H1 (cell line): ENCODE measurements around the gene PTGES. TPM values are rescaled to one million over a fixed set of nuclear protein-coding genes. Genes with fewer than 3 reads are reported as not detected.
"Not testable (repeated sequence)": the region's sequence is repeated elsewhere in the genome, so short reads cannot be mapped to it uniquely, and the experiment has no call there.

Experiments used
- CTCF ChIA-PET: fragments of 300-600 bp; sonication (Branson Sonifier 250); formaldehyde crosslinking; loops from one replicate; lab custom pipeline; 2021; ENCODE audit not compliant: partially characterized antibody; lab: Charles Lee
- POLR2A ChIA-PET: fragments of 300-600 bp; sonication (Branson Sonifier 250); formaldehyde crosslinking; loops from one replicate; lab custom pipeline; 2021; ENCODE audit warnings: inconsistent platforms; ENCODE audit not compliant: partially characterized antibody; lab: Charles Lee
- DNase-seq, 2 experiments: peaks; one replicate each; pipeline versions ENCODE4 v3.0.0 to v3.0.0-alpha.2; 2010 to 2022; ENCODE audit warnings: low spot score in 2 of 2, low read depth in 1 of 2, mixed read lengths in 1 of 2
- FAIRE-seq: peaks from 2 replicates; lab custom pipeline; 2011; peaks lifted over from hg19 to GRCh38; lab: Jason Lieb, UNC
- H2AFZ ChIP-seq: 2 replicates; pipeline ENCODE4 v1.8.1; 2012; ENCODE audit warnings: low read length, inconsistent platforms
- H2AK5ac ChIP-seq: 2 replicates; pipeline ENCODE4 v1.6.1; 2013; ENCODE audit warnings: low read depth, low read length
- H2BK120ac ChIP-seq: replicated peaks from 2 replicates; pipeline ENCODE3; 2013; ENCODE audit warnings: low read depth, low read length, inconsistent platforms
- H2BK12ac ChIP-seq: 2 replicates; pipeline ENCODE4 v1.6.1; 2013; ENCODE audit warnings: low read depth, low read length
- H2BK15ac ChIP-seq: 2 replicates; pipeline ENCODE4 v1.6.1; 2013; ENCODE audit warnings: low read length
- H2BK20ac ChIP-seq: 2 replicates; pipeline ENCODE4 v1.6.1; 2013; ENCODE audit warnings: low read length
- H2BK5ac ChIP-seq: 2 replicates; pipeline ENCODE4 v1.6.1; 2013; ENCODE audit warnings: low read depth, low read length
- H3K14ac ChIP-seq: 2 replicates; pipeline ENCODE4 v1.6.1; 2013; ENCODE audit warnings: inconsistent platforms; ENCODE audit not compliant: insufficient read length
- H3K18ac ChIP-seq: 2 replicates; pipeline ENCODE4 v1.6.1; 2013; ENCODE audit warnings: low read length; ENCODE audit errors: extremely low read depth
- H3K23ac ChIP-seq: 2 replicates; pipeline ENCODE4 v1.6.1; 2013; ENCODE audit warnings: inconsistent platforms; ENCODE audit not compliant: insufficient read length
- H3K23me2 ChIP-seq: 2 replicates; pipeline ENCODE4 v1.6.1; 2013; ENCODE audit warnings: low read depth, low read length
- H3K27ac ChIP-seq: 2 replicates; pipeline ENCODE4 v1.6.1; 2011; ENCODE audit warnings: low read depth, low read length, inconsistent platforms
- H3K27me3 ChIP-seq, 4 experiments: replicated peaks in 1 of 4; 1 replicate in 1 of 4; 2 replicates in 3 of 4; pipeline versions ENCODE4 v1.6.1 to v1.8.1; 2011 to 2013; ENCODE audit warnings: low read length in 3 of 4, mild to moderate bottlenecking in 3 of 4, inconsistent platforms in 2 of 4, mixed read lengths in 2 of 4, moderate library complexity in 1 of 4; ENCODE audit not compliant: control insufficient read depth in 3 of 4, insufficient read depth in 3 of 4; ENCODE audit errors: extremely low read depth in 1 of 4
- H3K36me3 ChIP-seq, 4 experiments: 2 replicates each; pipeline versions ENCODE4 v1.6.1 to v1.8.1; 2011 to 2013; ENCODE audit warnings: mild to moderate bottlenecking in 4 of 4, low read length in 3 of 4, moderate library complexity in 2 of 4, control low read depth in 1 of 4, inconsistent platforms in 1 of 4; ENCODE audit not compliant: insufficient read depth in 4 of 4, control insufficient read depth in 2 of 4
- H3K4ac ChIP-seq: replicated peaks from 2 replicates; pipeline ENCODE3; 2013; ENCODE audit warnings: low read length, low read depth, mixed read lengths, inconsistent platforms; ENCODE audit not compliant: insufficient read length
- H3K4me1 ChIP-seq, 4 experiments: replicated peaks in 1 of 4; 1 replicate in 1 of 4; 2 replicates in 3 of 4; pipeline versions ENCODE4 v1.6.1 to v1.8.1; 2011 to 2013; ENCODE audit warnings: low read length in 3 of 4, inconsistent platforms in 2 of 4, mixed read lengths in 1 of 4; ENCODE audit not compliant: insufficient read depth in 4 of 4, control insufficient read depth in 3 of 4
- H3K4me2 ChIP-seq, 2 experiments: 2 replicates each; pipeline versions ENCODE4 v1.6.1 to v1.8.1; 2011 to 2013; ENCODE audit warnings: low read depth in 2 of 2, low read length in 2 of 2, control low read depth in 1 of 2, inconsistent platforms in 1 of 2, mild to moderate bottlenecking in 1 of 2; ENCODE audit not compliant: insufficient read depth in 1 of 2
- H3K4me3 ChIP-seq, 4 experiments: fragments of 200-600, 300-600 bp in 1 of 4; sonication (generic), shearing (Covaris generic), sonication (Bioruptor Twin) in 1 of 4; 2 replicates each; pipeline versions ENCODE4 v1.5.1 to v1.8.1; 2011 to 2016; ENCODE audit warnings: low read length in 4 of 4, low read depth in 3 of 4, control low read depth in 2 of 4, inconsistent platforms in 2 of 4, mild to moderate bottlenecking in 2 of 4, mixed read lengths in 1 of 4, moderate library complexity in 1 of 4; ENCODE audit not compliant: insufficient read depth in 2 of 4; ENCODE audit errors: extremely low read depth in 1 of 4
- H3K56ac ChIP-seq: replicated peaks from 2 replicates; pipeline ENCODE3; 2013; ENCODE audit warnings: low read depth, mild to moderate bottlenecking, mixed read lengths, low read length, inconsistent platforms; ENCODE audit not compliant: insufficient read length
- H3K79me1 ChIP-seq: 2 replicates; pipeline ENCODE4 v1.6.1; 2013; ENCODE audit warnings: low read depth, low read length, control low read depth
- H3K79me2 ChIP-seq, 2 experiments: 2 replicates each; pipeline versions ENCODE4 v1.6.1 to v1.8.1; 2012 to 2013; ENCODE audit warnings: low read length in 2 of 2, mild to moderate bottlenecking in 2 of 2, inconsistent platforms in 1 of 2; ENCODE audit not compliant: insufficient read depth in 2 of 2, control insufficient read depth in 1 of 2
- H3K9ac ChIP-seq, 4 experiments: replicated peaks in 1 of 4; 1 replicate in 1 of 4; 2 replicates in 3 of 4; pipeline versions ENCODE4 v1.6.1 to v1.8.1; 2011 to 2013; ENCODE audit warnings: low read depth in 3 of 4, low read length in 3 of 4, control low read depth in 2 of 4, mild to moderate bottlenecking in 2 of 4, moderate library complexity in 2 of 4, inconsistent platforms in 1 of 4; ENCODE audit errors: extremely low read depth in 1 of 4
- H3K9me3 ChIP-seq, 2 experiments: 2 replicates each; pipeline versions ENCODE4 v1.6.1 to v1.8.1; 2012 to 2013; ENCODE audit warnings: mild to moderate bottlenecking in 2 of 2, moderate library complexity in 2 of 2, control low read depth in 1 of 2, inconsistent platforms in 1 of 2, low read depth in 1 of 2, low read length in 1 of 2, mixed read lengths in 1 of 2; ENCODE audit not compliant: insufficient read depth in 2 of 2
- H4K20me1 ChIP-seq, 2 experiments: replicated peaks in 1 of 2; 2 replicates each; pipeline versions ENCODE3 to v1.8.1; 2011 to 2013; ENCODE audit warnings: inconsistent platforms in 2 of 2, low read length in 2 of 2, mild to moderate bottlenecking in 1 of 2; ENCODE audit not compliant: insufficient read depth in 2 of 2, control insufficient read depth in 1 of 2
- H4K5ac ChIP-seq: 2 replicates; pipeline ENCODE4 v1.6.1; 2013; ENCODE audit warnings: low read length, low read depth, mixed read lengths, inconsistent platforms; ENCODE audit not compliant: insufficient read length
- H4K8ac ChIP-seq: 2 replicates; pipeline ENCODE4 v1.8.0; 2013; ENCODE audit warnings: mild to moderate bottlenecking, moderate library complexity, low read length, inconsistent platforms; ENCODE audit not compliant: insufficient read depth; ENCODE audit errors: extremely low read depth
- H4K91ac ChIP-seq: replicated peaks from 2 replicates; pipeline ENCODE3; 2013; ENCODE audit warnings: low read length, mixed read lengths, inconsistent platforms; ENCODE audit not compliant: insufficient read length
- WGBS, 2 experiments: shearing (Covaris generic) in 1 of 2; methylation state at CpG; one replicate each; pipeline versions ENCODE4 v1.1.6 to v1.1.7; 2013 to 2015; ENCODE audit warnings: low lambda C conversion rate in 2 of 2, mixed read lengths in 2 of 2, inconsistent platforms in 1 of 2, low coverage in 1 of 2, missing lambda C conversion rate in 1 of 2; ENCODE audit not compliant: insufficient replicate concordance in 2 of 2, insufficient coverage in 1 of 2, insufficient read length in 1 of 2; ENCODE audit errors: extremely low coverage in 1 of 2, missing lambda C conversion rate in 1 of 2; 5-methylcytosine and 5-hydroxymethylcytosine counted together
- polyA plus RNA-seq, 7 experiments: library from polyadenylated mRNA; depleted of rRNA in 3 of 7; stranded (reverse) in 5 of 7; unstranded in 2 of 7; fragments of >200 nt in 5 of 7; fragments of 200-250 nt in 2 of 7; gene quantifications; 1 replicate in 5 of 7; 2 replicates in 1 of 7; 4 replicates in 1 of 7; pipeline versions ENCODE4 v1.2.1 to v1.2.3, GENCODE V29; 2011 to 2013; ENCODE audit warnings: missing spikeins in 2 of 7, mixed read lengths in 2 of 7
- total RNA-seq: library from RNA; stranded (reverse); fragmentation: NEBNext Ultra II Directional; extraction: Animal tissue kit (Norgen Biotek cat#: 25700); gene quantifications from 2 replicates; pipeline ENCODE4 v1.2.1, GENCODE V29; 2021

The PTGES gene
- total and polyA plus RNA-seq, 2 of the 8 experiments (the other 6 are each of a cell fraction or from before 2014, with no cell fraction given), result 3.2 to 5.1 TPM

DNA sequence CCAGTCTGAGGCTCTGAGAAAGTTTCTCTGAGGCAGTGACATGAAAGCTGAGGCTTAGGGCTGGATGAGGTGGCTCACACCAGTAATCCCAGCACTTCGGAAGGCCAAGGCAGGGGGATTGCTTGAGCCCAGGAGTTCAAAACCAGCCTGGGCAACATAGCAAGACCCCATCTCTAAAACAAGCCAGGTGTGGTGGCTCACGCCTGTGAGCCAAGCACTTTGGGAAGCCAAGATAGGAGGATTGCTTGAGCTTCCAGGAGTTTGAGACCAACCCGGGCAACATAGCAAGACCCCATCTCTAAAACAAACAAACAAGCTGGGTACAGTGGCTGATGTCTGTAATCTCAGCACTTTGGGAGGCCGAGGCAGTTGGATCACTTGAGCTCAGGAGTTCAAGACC lies 3.8 kb downstream of the PTGES start:
- H2AFZ ChIP-seq, H4K5ac ChIP-seq, H3K4me3 ChIP-seq, H3K23ac ChIP-seq, H3K18ac ChIP-seq, H3K4me2 ChIP-seq, DNase-seq, H2BK20ac ChIP-seq, H3K23me2 ChIP-seq, H4K20me1 ChIP-seq, H3K79me1 ChIP-seq, H3K27me3 ChIP-seq, H4K8ac ChIP-seq, H3K9ac ChIP-seq, H4K91ac ChIP-seq, H3K79me2 ChIP-seq, H3K4ac ChIP-seq, H3K9me3 ChIP-seq, H3K14ac ChIP-seq, H3K56ac ChIP-seq, H2BK5ac ChIP-seq, H2BK15ac ChIP-seq, H2BK12ac ChIP-seq, H3K36me3 ChIP-seq, H2AK5ac ChIP-seq, H3K27ac ChIP-seq, H2BK120ac ChIP-seq, FAIRE-seq: not testable (repeated sequence)
- ChIA-PET POLR2A (interaction anchor here (0.9 to 1.7 kb wide), 2 partner anchors 11 to 112 kb away, joined by 3 to 4 read pairs; no protein-coding TSS in a partner anchor), CTCF (interaction anchor here (1.1 to 6.4 kb wide), 8 partner anchors 9 to 617 kb away, joined by 4 to 49 read pairs (median 10); no protein-coding TSS in a partner anchor)
- H3K4me1 ChIP-seq, result peaks cover 0 to 12% (median 11%) of the 10 kb centered on the region in 4 experiments; a peak in 5 of 7 replicates
- WGBS, 2 experiments, result 90% methylated on average over 4 of the region's 4 CpGs; no CpG with 5 or more reads in 1 of the 2 experiments
